HepG2 (cell line): Measurements from ENCODE around the gene PIRT. TPM values are rescaled to one million over a fixed set of nuclear protein-coding genes. Genes with fewer than 3 reads are reported as not detected.

ENCODE experiments used
- ATAC-seq: fragments of 200-7000 bp; cut with Tn5 transposase; 3 replicates; pipeline ENCODE4 v1.9.1; 2020; ENCODE audit warnings: mild to moderate bottlenecking, moderate library complexity
- BruUV-seq: library from RNA; stranded (reverse); fragments of 400-500 nt; replicated peaks from 2 replicates; lab custom pipeline; 2021; lab: Mats Ljungman, UMichigan
- CTCF ChIA-PET: fragments of 300-600 bp; formaldehyde crosslinking; extraction: SDS; loops from one replicate; lab custom pipeline; 2021; ENCODE audit warnings: low total read pairs, inconsistent platforms, low intra/inter-chr PET ratio; lab: Yijun Ruan, JAX
- POLR2A ChIA-PET: fragments of 350-600 bp; sonication (Branson Sonifier 250); formaldehyde crosslinking; loops from one replicate; lab custom pipeline; 2020; ENCODE audit warnings: antibody characterized with exemption, inconsistent platforms; lab: Yijun Ruan, JAX
- DNase-seq: peaks from one replicate; pipeline ENCODE4 v3.0.0-alpha.2; 2015; ENCODE audit warnings: low spot score
- FAIRE-seq: peaks from 3 replicates; lab custom pipeline; 2011; peaks lifted over from hg19 to GRCh38; lab: Jason Lieb, UNC
- H2AFZ ChIP-seq: one replicate; pipeline ENCODE4 v1.6.1; 2011; ENCODE audit warnings: low read length, inconsistent platforms
- H3K27ac ChIP-seq: fragments of 300-600 bp; 3 replicates; pipeline ENCODE4 v1.8.0; 2011; ENCODE audit warnings: mixed run types, mild to moderate bottlenecking, mixed read lengths, low read length, inconsistent platforms; ENCODE audit not compliant: insufficient read depth; ENCODE audit errors: extremely low read length
- H3K27me3 ChIP-seq, 2 experiments: fragments of 200-600 bp in 1 of 2; 2 replicates in 1 of 2; 3 replicates in 1 of 2; pipeline versions ENCODE4 v1.6.0 to v1.8.0; 2011; ENCODE audit warnings: low read length in 2 of 2, mild to moderate bottlenecking in 2 of 2, moderate library complexity in 2 of 2, inconsistent platforms in 1 of 2; ENCODE audit not compliant: insufficient read depth in 2 of 2, control insufficient read depth in 1 of 2
- H3K36me3 ChIP-seq, 2 experiments: fragments of 200-600 bp in 1 of 2; replicated peaks in 1 of 2; 2 replicates in 1 of 2; 3 replicates in 1 of 2; pipeline versions ENCODE4 v1.5.1 to v1.8.0; 2011; ENCODE audit warnings: low read length in 2 of 2, inconsistent platforms in 1 of 2; ENCODE audit not compliant: insufficient read depth in 2 of 2, control insufficient read depth in 1 of 2
- H3K4me1 ChIP-seq: 2 replicates; pipeline ENCODE4 v1.5.1; 2012; ENCODE audit warnings: low read length, inconsistent platforms; ENCODE audit not compliant: insufficient read depth
- H3K4me2 ChIP-seq: 2 replicates; pipeline ENCODE4 v1.6.0; 2011; ENCODE audit warnings: low read depth, low read length, inconsistent platforms
- H3K4me3 ChIP-seq, 3 experiments: fragments of 200-600 bp in 1 of 3; sonication (generic), shearing (Covaris generic) in 1 of 3; replicated peaks in 1 of 3; 2 replicates each; pipeline ENCODE4 v1.5.1; 2011 to 2016; ENCODE audit warnings: low read length in 3 of 3, inconsistent platforms in 2 of 3, low read depth in 2 of 3, mild to moderate bottlenecking in 2 of 3, control low read depth in 1 of 3, mixed read lengths in 1 of 3; ENCODE audit not compliant: insufficient read depth in 1 of 3
- H3K79me2 ChIP-seq: one replicate; pipeline ENCODE4 v1.6.1; 2011; ENCODE audit warnings: low read length, inconsistent platforms; ENCODE audit not compliant: insufficient read depth
- H3K9ac ChIP-seq: 2 replicates; pipeline ENCODE4 v1.6.0; 2011; ENCODE audit warnings: mild to moderate bottlenecking, low read depth, low read length, inconsistent platforms; ENCODE audit not compliant: insufficient read depth
- H3K9me3 ChIP-seq: 2 replicates; pipeline ENCODE4 v1.5.1; 2012; ENCODE audit warnings: mild to moderate bottlenecking, low read length
- H4K20me1 ChIP-seq: 2 replicates; pipeline ENCODE4 v1.6.0; 2011; ENCODE audit warnings: inconsistent platforms, mild to moderate bottlenecking, low read length, moderate library complexity; ENCODE audit not compliant: insufficient read depth
- ARID5B ChIP-seq: IDR thresholded peaks from 2 replicates; pipeline ENCODE4 v1.4.0; 2020; ENCODE audit warnings: mild to moderate bottlenecking, missing genetic modification reagents
- FOXO4 ChIP-seq: sonication (generic); formaldehyde crosslinking; conservative IDR thresholded peaks from 2 replicates; pipeline ENCODE4 v1.8.1; 2023; ENCODE audit warnings: missing genetic modification reagents
- GATAD2A ChIP-seq: IDR thresholded peaks from 2 replicates; pipeline ENCODE4 v1.6.1; 2016
- SNAPC2 ChIP-seq: sonication (generic); formaldehyde crosslinking; IDR thresholded peaks from 2 replicates; pipeline ENCODE4 v1.8.1; 2022; ENCODE audit warnings: mild to moderate bottlenecking, missing genetic modification reagents
- ZNF256 ChIP-seq: sonication (generic); formaldehyde crosslinking; conservative IDR thresholded peaks from 2 replicates; pipeline ENCODE4 v1.4.0; 2020; ENCODE audit warnings: missing genetic modification reagents
- ZNF564 ChIP-seq: sonication (generic); formaldehyde crosslinking; IDR thresholded peaks from 2 replicates; pipeline ENCODE4 v1.8.1; 2023; ENCODE audit warnings: mild to moderate bottlenecking, missing genetic modification reagents
- ZNF569 ChIP-seq: sonication (generic); formaldehyde crosslinking; IDR thresholded peaks from 2 replicates; pipeline ENCODE4 v1.5.0; 2020; ENCODE audit warnings: mild to moderate bottlenecking, missing genetic modification reagents, moderate library complexity, borderline replicate concordance
- ZNF629 ChIP-seq: sonication (generic); formaldehyde crosslinking; conservative IDR thresholded peaks from 2 replicates; pipeline ENCODE4 v1.5.0; 2020; ENCODE audit warnings: missing genetic modification reagents
- WGBS: methylation state at CpG from one replicate; pipeline ENCODE4 v1.1.6; 2017; ENCODE audit warnings: low lambda C conversion rate; 5-methylcytosine and 5-hydroxymethylcytosine counted together
- in situ Hi-C: cut with HindIII; loops from 2 replicates; pipeline ENCODE4 v1.10.0; 2017; ENCODE audit warnings: low pct_unique_long_range_greater_than_20kb; ENCODE audit not compliant: extremely low pct_ligation_motif_present
- intact Hi-C: fragments of 100-400 bp; cut with micrococcal nuclease; formaldehyde crosslinking; loops from one replicate; pipeline ENCODE4 v1.10.0; 2022; ENCODE audit not compliant: unreplicated experiment
- polyA plus RNA-seq, 8 experiments: library from polyadenylated mRNA; depleted of rRNA in 3 of 8; stranded (reverse) in 7 of 8; unstranded in 1 of 8; fragments of >200 nt; fragmentation: Illumina TruSeq in 4 of 8; extraction: Trizol in 4 of 8; gene quantifications; 2 replicates each; pipeline versions ENCODE4 v1.2.1 to v1.2.3, GENCODE V29; 2011 to 2016; ENCODE audit warnings: low read depth in 4 of 8, missing spikeins in 1 of 8, mixed read lengths in 1 of 8; ENCODE audit not compliant: insufficient read depth in 1 of 8
- total RNA-seq, 5 experiments: library from RNA; depleted of rRNA; stranded (reverse); fragments of >200 nt; fragmentation: Illumina TruSeq; extraction: Trizol; gene quantifications; 2 replicates each; pipeline ENCODE4 v1.2.3, GENCODE V29; 2016; ENCODE audit warnings: low read depth in 1 of 5

The PIRT gene
- total and polyA plus RNA-seq, 2 of the 13 experiments (the other 11 are each of a cell fraction or from before 2014, with no cell fraction given) = not detected

GRCh38 chr17:10831696-10832095 is 6.2 kb downstream of the PIRT start:
- H3K4me2 ChIP-seq = no peak overlapping the region
- no peaks in the 10 kb centered on the region for H3K4me1 ChIP-seq
- H2AFZ ChIP-seq = no peak overlapping the region
- in situ Hi-C loops = no loop called here
- H3K9me3 ChIP-seq = no peaks in the 10 kb centered on the region
- DNase-seq (no peak), FAIRE-seq (no peak)
- TF ChIP-seq GATAD2A (CRISPR knock-in tag) (no peak), ARID5B (no peak), ZNF256 (no peak), SNAPC2 (CRISPR knock-in tag) (no peak), ZNF569 (CRISPR knock-in tag) (no peak), ZNF564 (CRISPR knock-in tag) (no peak), FOXO4 (no peak), ZNF629 (no peak)
- TF ChIP-seq, all 625 proteins: peak for 0
- Histone ChIP-seq H3K9ac (no peak overlapping the region), H3K4me3 (no peak overlapping the region), H3K36me3 (no peaks in the 10 kb centered on the region), H3K27ac (no peak overlapping the region), H3K79me2 (no peaks in the 10 kb centered on the region), H3K27me3 (no peaks in the 10 kb centered on the region; a peak in 1 of 5 replicates), H4K20me1 (no peaks in the 10 kb centered on the region)
- 52% methylated on average over 5 of the region's 5 CpGs for WGBS
- intact Hi-C loops = no loop called here
- no TSS peak for BruUV-seq
- ChIA-PET CTCF (no interaction called here), POLR2A (no interaction called here)
- ATAC-seq = no peak
